ENCODE results near the gene SLFN5.
"Not testable (repeated sequence)": the region's sequence is repeated elsewhere in the genome, so short reads cannot be mapped to it uniquely, and the experiment has no call there.

The SLFN5 gene

DNA sequence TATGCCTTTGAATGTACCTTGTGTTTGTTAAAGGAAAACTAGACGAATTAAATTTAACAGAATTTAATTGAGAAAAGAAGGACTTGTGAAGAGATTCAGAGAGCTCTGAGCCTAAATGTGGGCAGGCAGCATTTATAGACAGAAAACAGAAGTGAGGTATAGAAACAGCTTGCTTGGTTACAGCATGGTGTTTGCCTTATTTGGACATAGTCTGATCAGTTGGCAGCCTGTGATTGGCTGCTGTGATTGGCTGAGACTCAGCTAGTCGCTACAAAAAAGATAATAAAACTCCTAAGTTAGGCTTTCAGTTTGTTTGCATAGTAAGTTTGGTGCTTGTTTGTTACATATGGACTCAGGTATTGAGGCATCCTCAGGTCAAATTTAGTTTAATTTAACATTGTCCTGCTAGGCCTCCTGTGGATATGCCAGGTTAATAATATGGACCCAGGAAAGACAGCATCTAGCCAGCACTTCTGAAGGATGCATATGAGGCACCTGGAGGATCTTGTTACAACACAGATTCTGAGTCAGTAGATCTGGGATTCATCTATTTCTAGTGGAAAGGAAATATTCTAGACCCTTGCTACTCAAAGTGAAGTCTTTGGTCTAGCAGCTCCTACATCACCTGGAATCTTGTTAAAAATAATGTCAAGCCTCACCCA, 43.4 kb downstream of the SLFN5 start:
- DNase-seq (ENCODE audit: low read depth, low spot score) = no peak
- H3K27ac ChIP-seq = no peak overlapping the region

DNA sequence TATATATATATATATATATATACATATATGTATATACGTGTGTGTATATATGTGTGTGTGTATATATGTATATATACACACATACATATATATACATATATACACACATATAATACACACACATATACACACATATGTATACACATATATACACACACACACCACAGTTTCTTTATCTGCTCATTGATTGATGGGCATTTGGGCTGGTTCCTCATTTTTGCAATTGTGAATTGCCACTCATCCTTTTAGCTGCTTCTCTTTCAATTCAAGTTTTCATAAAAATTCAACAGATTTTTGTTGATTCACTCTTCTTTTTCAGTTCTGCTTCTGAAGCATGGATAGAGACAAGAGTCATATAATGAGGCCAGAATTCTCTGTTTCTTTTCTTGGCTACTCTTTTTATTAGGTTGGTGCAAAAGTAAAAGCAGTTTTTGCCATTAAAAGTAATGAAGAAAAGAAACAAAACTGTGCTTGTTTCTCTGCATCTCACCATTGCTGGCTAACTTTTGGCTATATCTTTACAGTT, 44.5 kb downstream of the SLFN5 start:
- DNase-seq (ENCODE audit: low read depth, low spot score) = no peak

DNA sequence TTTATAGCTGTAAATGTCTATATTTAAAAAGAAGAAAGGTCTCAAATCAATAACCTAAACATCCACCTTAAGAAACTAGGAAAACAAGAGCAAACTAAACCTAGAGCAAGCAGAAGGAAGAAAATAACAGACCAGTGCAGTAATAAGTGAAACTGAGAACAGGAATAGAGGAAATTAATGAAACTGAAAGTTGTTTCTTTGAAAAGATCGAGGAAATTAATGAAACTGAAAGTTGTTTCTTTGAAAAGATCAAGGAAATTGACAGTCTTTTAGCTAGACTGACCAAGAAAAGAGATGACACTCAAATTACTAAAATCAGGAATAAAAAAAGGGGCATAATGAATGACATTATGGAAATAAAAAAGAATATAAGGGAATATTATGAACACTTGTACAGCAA, 46.4 kb downstream of the SLFN5 start:
- DNase-seq (ENCODE audit: low read depth, low spot score) = no peak
- H3K27ac ChIP-seq = no peak overlapping the region

More for the DNA sequence above, 44.5 kb downstream of the SLFN5 start:
- no peak overlapping the region for H3K27ac ChIP-seq

DNA sequence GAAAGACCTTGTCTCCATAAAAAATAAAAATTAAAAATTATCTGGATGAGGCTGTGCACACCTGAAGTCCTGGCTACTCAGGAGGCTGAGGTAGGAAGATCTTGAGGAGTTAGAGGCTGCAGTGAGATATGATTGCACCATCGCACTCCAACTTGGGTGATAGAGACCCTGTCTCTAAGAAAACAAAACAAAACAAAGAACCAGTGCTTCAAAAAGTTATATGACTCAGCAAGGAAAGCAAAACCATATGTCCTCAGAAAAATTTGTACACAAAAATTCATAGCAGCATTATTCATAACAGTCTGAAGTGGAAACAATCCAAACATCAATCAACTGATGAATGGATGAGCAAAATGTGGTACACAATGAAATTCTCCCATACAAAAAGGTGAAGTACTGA, 48.9 kb downstream of the SLFN5 start:
- H3K27ac ChIP-seq = no peak overlapping the region
- no peak for DNase-seq (ENCODE audit: low read depth, low spot score)

DNA sequence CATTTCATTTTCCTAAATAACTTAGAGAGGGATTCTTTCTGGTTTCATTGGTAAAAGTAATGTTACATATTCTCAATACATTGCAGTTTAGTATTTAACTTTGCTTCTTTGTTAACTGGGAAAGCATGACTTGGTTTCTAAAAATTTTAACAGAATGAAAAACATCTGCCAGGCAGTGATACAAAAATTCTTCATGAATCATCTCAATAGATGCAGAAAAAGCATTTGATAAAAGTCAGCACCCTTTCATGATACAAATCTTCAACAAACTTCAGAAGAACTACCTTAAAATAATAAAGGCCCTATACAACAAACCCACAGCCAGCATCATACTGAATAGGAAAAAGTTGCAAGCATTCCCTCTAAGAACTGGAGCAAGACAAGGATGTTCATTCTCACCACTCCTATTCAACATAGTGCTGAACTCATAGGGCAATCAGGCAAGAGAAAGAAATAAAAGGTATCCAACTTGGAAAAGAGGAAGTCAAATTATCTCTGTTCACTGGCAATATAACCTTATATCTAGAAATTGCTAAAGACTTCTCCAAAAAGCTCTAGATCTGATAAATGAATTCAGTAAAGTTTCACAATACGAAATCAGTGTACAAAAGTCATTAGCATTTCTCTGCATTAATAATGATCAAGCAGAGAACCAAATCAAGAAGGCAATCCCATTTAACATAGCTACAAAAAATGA, 50.4 kb downstream of the SLFN5 start:
- H3K27ac ChIP-seq = no peak overlapping the region

DNA sequence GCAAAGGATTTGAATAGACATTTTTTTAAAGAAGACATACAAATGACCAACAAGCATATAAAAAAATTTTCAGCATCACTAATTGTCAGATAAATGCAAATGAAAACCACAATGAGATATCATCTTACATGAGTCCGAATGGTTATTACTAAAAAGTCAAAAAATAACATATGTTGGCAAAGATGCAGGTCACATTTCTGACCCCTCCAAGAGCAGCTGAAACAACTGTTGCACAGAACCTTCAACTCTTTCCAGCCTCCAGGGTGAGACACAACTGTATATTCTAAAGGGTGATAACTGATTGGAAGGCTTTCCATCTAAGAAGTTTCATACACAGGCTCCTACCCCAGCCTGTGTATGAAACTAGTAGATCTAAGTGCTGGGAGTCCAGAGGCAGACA, 51.9 kb downstream of the SLFN5 start:
- DNase-seq (ENCODE audit: low read depth, low spot score) = no peak
- no peak overlapping the region for H3K27ac ChIP-seq

More for the DNA sequence above, 50.4 kb downstream of the SLFN5 start:
- DNase-seq (ENCODE audit: low read depth, low spot score) = no peak

DNA sequence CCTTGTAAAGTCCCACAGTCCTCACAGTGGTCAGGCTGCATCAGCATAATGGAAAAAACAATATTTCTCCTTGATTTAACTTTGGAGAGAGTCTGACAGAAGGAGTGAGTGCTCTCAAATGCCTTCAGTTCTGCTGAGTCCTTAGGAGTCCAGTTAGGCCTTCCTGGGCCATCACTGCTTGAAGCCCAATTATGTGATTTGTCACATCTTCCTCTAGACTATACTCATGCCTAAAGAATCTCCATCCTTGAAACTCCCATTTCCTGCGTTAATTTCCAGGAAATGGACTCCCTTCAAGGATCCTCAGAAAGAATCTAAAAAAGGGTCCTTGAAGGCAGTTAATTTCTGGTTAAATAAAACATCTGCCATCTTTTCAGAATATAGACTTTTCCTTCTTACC, 52.8 kb downstream of the SLFN5 start:
- H3K27ac ChIP-seq = no peak overlapping the region
- DNase-seq (ENCODE audit: low read depth, low spot score) = no peak

DNA sequence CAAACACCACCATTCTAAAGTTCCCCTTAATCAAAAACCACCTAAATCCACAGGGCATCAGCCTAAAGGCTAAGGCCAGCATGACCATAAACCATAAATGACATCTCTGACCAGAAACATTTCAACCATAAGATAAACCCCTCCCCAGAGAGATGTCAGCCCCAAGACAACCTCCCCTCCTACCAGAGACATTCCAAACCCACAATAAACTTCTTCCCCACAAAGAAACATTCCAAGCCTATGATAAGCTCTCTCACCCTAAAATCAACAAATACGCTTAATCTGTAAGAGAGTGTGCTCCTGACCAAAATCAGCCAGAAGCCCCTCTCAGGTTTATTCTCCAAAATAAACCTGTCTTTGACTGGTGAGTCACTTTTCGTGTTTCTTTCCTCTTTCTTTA, 54.8 kb downstream of the SLFN5 start:
- no peak overlapping the region for H3K27ac ChIP-seq
- DNase-seq (ENCODE audit: low read depth, low spot score) = no peak

DNA sequence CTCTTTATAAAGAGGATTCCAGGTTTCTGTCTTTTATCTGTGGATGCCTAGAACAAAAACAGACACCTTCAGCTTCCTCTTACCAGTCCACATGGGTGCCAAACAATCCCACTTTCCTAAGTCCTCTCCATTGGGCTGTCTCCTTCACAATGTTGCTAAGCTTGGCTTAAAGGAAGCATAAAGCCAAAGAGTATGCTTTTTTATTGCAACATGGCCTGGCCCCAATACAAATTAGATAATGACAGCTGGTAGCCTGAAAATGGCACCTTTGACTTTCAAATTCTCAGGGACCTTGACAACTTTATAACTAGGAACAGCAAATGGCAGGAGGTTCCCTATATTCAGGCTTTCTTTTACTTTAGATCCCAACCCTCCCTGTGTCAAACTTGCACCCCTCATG, 55.8 kb downstream of the SLFN5 start:
- no peak for DNase-seq (ENCODE audit: low read depth, low spot score)
- H3K27ac ChIP-seq = no peak overlapping the region

DNA sequence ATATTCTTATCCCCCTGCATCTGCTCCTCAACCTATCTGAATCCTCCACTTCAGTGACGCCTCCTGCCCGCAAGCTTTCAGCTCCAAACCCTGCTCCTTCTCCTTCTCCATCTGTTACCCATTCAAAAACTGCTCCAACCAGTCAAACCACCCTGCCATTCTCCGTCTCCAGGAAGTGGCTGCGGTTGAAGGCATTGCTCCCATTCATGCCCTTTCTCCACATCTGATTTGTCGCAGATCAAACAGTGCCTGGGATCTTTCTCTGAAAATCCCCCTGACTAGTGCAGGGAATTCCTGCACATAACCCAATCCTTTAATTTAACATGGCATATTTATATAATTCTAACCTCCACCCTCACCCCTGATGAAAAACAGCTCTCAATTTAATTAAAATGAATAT, 56.3 kb downstream of the SLFN5 start:
- H3K27ac ChIP-seq = no peak overlapping the region
- peak; percentile 68 for DNase-seq (ENCODE audit: low read depth, low spot score)

DNA sequence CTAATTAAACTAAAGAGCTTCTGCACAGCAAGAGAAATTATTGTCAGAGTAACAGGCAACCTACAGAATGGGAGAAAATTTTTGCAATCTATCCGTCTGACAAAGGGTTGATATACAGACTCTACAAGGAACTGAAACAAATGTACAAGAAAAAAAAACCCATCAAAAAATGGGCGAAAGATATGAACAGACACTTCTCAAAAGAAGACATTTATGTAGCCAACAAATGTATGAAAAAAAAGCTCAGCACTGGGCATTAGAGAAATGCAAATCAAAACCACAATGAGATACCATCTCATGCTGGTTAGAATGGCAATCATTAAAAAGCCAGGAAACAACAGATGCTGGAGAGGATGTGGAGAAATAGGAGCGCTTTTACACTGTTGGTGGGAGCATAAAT, 66.5 kb downstream of the SLFN5 start:
- DNase-seq (ENCODE audit: low read depth, low spot score); H3K27ac ChIP-seq: not testable (repeated sequence)

DNA sequence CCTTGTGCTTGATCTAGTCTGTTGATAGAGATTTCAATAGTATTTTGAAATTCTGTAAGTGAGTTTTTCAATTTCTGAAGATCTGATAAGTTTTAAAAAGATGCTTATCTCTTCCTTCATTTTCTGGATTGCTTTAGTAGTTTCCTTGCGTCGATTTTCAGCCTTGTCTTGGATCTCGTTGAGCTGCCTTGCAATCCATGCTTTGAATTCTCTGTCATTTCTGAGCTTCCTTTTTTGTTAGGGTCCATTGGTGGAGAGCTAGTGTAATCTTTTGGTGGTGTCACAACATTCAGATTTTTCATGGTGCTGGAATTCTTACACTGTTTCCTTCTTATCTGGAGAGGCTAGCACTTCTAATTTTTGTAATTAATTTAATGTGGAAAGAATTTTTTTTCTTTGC, 69.5 kb downstream of the SLFN5 start:
- no peak overlapping the region for H3K27ac ChIP-seq
- DNase-seq (ENCODE audit: low read depth, low spot score) = no peak

DNA sequence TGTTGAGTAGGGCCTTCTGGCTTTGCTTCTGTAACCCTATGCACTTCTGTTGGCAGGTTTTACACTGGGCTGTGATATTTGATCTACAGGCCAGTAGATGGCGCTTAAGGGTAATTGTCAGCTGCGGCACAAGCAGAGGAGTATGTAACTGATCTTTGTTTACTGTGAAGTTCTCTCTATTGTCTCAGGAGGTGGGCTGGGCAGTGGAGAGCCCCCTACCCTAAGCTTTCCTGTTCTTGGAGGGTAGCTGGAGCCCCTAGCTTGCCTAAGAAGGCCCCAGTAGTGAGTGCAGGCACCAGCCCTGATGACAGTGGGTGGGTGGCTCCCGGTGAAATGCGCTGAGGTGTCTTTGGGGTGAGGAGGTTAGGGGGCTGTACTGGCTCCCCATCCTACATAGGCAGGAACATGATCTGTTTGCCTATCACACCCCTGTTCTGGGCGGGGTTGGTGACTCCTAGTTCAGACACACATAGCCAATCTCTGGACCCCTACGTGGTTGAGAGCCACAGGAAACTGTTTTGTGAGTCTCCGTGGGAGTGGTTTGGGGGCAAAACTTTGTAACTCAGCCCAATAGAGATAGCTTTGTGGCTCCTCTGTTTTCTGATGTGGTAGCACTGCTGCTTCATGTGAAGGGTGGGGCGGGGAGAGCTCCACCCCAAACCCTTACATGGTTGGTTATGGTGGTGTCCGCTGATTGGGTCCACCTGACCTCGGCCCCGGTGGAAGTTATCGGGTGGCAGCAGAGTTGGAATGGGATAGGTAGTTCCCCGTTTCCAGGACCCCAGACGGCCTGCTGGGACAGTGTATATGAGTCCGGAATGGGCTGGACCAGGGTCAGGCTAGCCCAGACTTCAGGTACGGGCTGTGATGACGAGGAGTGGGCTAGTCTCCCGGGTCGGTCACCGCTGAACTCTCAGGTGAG, 70.2 kb downstream of the SLFN5 start:
- H3K27ac ChIP-seq = no peak overlapping the region
- peak; percentile 18 for DNase-seq (ENCODE audit: low read depth, low spot score)

DNA sequence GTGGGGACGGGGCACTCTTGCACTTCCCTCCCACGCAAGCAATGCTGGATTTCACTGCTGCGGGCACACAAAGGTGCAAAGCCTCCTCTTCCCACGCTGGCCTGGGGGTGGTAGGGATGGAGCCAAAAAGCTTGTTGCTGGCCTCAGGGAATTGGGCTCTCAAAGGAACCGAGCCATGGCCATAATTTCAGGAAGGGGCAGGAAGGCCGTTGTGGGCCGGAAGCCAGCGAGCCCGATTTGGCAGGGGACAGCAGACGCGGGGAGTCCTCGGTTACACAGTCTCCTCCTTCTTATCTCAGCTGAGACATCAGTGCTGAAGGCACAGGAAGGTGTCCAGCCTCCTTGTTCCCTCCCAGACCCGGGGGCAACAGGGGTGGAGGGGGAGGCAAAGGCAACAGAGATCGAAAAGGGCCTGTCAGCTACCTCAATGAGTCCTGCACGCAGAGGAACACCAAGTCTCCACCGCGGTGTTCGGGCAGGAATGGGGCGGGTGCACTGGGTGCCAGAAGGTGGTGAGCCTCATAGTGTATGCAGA, 71.1 kb downstream of the SLFN5 start:
- DNase-seq (ENCODE audit: low read depth, low spot score) = no peak
- H3K27ac ChIP-seq = no peak overlapping the region

DNA sequence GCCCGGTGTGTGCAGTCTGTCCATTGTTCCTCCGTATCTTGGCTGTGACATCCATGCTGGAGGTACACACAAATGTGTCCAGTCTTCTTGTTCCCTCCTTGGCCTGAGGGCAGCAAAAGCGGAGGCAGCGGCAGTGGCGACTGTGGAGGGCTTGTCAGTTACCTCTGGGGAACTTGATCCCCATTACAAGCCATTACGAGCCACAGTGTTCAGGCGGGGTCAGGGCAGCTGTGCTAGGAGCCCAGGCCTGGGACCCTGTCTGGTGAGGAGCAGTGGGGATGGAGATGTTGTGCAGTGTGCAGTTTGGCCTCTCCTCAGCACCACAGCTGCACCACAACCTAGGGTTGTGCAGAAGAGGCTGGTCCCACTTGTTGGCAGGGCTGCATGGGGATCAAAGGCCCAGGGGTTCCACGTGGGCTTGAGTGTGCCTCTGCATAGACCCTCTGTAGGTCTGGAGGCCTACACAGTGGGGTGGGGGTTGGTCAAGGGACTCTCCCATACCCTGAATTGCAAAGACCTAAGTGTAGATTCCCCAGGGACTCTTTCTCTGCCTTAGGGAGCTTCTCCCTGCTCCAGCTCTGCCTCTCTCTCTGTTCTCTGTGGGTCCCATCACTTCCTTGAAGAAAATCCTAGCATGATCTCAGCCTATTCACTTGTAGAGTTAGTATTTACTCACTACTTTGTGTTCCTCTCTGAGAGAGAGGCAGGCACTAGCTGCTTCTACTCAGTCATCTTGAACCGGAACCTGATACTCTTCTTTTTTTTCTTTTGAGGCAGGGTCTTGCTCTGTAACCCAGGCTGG, 71.7 kb downstream of the SLFN5 start:
- H3K27ac ChIP-seq = peak overlapping the region; percentile 67
- DNase-seq (ENCODE audit: low read depth, low spot score) = peak; percentile 22

DNA sequence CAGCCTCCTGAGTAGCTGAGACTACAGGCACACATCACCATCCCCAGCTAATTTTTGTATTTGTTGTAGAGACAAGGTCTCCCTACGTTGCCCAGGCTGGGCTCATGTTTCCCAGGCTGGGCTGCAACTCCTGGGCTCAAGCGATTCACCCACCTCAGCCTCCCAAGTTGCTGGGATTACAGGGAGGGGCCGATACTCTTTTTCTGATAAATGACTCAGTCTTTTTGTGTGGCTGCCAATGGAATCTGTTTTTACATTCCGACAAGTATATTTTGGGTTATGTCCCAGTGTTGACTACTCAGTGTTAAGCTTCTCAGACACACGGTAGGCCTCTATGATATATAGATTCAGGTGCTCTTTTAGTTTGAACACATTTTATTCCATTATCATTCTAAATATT, 72.4 kb downstream of the SLFN5 start:
- DNase-seq (ENCODE audit: low read depth, low spot score) = peak; percentile 81
- peak overlapping the region; percentile 67 for H3K27ac ChIP-seq

DNA sequence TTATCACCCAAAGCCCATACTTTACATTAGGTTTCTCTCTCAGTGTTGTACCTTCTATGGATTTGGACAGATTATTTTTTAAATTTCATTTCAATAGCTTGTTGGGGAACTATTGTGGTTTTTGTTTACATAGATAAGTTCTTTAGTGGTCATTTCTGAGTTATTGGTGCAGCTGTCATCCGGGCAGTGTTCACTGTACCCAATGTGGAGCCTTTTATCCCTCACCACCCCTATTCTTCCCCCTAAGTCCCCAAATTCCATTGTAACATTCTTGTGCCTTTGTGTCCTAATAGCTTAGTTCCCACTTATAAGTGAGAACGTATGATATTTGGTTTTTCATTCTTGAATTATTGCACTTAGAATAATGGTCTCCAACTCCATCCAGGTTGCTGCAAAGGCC, 73.1 kb downstream of the SLFN5 start:
- H3K27ac ChIP-seq = no peak overlapping the region
- no peak for DNase-seq (ENCODE audit: low read depth, low spot score)

DNA sequence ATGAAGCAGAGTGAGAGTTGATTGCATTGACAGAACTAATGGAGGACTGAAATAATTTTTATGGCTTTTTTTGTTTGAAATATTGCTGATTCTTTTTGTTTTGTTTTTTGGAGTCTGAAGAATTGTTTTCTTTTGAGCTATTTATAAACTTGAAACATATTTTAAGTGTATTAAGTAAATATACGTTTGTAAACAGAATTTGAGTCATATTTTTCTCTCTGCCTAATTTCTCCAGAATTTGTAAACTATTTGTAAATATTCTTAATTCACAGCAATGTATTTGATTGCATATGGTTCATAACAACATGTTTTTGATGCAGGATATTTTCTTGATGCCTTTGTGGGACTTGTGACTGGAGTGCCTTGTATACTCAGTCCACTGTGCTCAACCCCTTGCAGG, 79.9 kb downstream of the SLFN5 start:
- H3K27ac ChIP-seq = no peak overlapping the region
- DNase-seq (ENCODE audit: low read depth, low spot score) = no peak
